GM21825 (cell line): ENCODE measurements around the gene GCNT2.
"Not testable (repeated sequence)": the region's sequence is repeated elsewhere in the genome, so short reads cannot be mapped to it uniquely, and the experiment has no call there.

ENCODE experiments used
- ATAC-seq: cut with Tn5 transposase; IDR thresholded peaks from one replicate; pipeline ENCODE4 v1.9.1; 2021; ENCODE audit warnings: mild to moderate bottlenecking, moderate library complexity; ENCODE audit not compliant: unreplicated experiment

The GCNT2 gene

DNA sequence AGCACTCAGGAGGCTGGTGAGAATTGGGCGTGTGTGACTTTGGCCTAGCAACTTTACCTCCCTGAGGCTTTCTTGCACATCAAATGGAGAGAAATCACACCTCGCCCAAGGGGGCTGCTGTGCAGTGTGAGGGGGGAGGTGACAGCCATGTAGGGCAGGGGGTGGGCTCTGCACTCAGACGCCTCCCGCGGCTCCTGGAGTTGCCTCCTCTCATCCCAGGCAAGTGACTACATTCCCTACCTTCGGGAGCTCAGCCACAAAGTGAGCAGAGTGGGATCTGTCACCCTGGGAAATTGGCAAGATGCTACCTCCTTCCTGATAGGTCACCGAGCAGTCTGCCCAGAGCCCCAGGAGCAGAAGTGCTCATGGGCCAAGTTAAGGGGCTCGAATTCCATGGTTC, 56.0 kb downstream of the GCNT2 start:
- no peak for ATAC-seq

DNA sequence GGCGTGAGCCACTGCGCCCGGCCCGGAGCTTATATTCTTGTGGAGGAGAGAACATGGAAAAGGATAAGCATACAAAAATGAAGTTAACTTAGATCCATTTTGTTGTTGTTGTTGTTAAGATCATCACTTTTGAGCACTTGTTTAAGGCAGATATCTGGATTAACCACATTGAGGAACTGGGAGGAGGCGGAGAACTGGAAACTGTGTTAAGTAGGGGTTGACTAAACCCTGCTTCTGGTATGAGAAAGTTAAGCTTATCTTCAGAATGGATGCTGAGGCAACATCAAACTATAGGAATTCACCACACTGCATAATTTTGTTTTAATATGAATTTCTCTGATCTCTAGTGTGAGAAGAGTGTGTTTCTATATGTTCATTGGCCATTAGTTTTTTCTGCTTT, 57.6 kb downstream of the GCNT2 start:
- ATAC-seq, result no peak

DNA sequence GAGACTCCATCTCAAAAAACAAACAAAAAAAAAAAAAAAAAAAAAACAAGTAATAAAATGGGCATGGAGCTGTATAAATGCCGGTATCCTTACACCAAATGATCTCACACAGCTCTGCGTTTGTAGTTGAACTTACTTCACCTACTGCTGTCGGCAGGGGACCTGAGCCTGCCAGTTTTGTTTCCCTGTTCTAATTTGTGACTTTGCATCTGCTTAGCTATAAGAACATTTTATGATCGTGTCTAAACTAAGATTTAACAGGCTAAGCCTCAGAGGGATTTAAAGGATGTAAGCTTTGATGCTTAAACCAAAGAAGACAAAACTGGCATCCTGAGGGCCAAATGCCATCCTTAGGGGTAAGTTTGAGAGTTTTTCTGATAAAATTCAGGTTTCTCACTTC, 58.7 kb downstream of the GCNT2 start:
- ATAC-seq, result no peak

DNA sequence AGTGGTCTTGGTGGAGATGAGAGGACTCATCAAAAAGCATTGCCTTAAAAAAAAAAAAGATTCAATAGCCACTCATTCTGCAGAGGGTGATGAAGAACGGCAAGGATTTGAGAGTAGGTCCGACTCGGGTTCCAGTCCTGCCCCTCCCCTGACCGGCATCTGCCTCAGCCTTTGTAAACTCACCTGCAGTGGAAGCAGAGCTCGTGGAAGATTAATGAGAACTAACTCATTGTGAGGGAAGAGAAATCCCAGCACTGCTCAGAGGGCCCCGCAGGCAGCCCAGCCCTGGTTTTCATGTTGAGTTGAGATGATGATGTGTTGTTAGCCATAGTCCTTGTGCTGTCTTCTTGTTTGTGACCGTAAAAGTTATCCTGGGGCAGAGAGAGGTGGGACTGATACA, 59.4 kb downstream of the GCNT2 start:
- ATAC-seq, result no peak

DNA sequence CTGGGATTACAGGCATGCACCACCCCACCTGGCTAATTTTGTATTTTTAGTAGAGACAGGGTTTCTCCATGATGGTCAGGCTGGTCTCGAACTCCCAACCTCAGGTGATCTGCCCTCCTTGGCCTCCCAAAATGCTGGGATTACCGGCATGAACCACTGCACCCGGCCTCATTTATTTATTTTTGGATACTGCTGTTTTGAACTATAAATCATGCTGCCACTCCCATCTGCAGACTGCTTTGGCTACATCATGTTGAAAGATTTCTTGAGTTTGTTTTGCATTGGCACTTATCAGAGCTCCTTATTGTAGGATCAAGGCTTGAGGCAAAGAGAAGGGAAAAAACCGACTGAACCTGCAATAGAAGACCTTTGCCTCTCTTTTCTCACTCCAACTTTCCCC, 60.3 kb downstream of the GCNT2 start:
- ATAC-seq, result not testable (repeated sequence)

DNA sequence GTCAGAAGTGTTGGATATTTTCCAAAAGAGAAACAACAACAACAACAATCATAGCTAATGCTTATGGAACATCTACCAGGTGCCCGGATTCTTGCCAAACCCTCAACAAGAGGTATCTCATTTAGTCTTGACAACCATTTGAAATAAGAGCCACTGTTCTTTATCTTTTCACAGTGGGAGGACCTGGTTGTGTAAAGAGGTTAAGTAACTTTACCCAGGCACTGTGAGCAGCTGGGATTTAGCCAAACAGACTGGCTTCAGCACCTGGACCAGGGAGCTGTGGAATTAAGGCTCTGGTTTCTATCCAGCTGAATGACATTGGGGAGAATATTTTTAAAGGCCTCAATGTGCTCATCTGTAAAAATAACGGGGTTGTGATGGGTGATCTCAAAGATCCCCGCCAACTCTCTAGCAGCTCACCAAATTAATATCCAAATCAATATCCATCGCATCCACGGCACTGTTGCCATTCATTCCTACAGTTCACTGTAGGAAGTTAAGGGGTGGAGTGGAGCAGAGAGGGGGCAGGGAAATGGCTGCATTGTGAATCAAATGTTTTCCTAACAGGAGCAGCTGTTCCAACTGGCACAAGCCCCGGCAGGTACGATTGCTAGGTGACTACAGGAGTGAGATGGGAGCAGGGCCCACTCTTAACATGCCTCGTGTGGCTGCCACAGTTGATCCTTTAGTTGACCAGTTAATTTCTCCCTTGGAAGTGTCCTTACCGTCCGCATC, 61.8 kb downstream of the GCNT2 start:
- ATAC-seq, result no peak

DNA sequence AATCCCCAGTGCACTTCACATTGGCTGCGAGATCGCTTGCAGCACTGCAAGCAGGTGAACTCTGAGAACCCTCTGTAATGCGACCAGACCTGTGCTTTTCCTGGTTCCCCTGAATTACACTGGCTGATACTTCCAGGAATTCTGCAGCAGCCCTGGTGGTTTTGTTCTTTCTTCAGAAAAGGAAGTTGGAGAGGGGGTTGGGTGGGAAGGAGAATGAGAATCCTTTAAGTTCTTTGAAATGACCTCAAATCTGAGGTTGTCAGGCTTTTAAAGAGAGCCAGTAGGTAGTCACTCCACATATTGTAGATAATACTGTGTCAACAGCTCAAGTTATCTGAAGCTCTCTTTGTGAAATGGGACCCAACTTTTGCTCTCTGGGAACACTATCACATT, 62.4 kb downstream of the GCNT2 start:
- no peak for ATAC-seq

DNA sequence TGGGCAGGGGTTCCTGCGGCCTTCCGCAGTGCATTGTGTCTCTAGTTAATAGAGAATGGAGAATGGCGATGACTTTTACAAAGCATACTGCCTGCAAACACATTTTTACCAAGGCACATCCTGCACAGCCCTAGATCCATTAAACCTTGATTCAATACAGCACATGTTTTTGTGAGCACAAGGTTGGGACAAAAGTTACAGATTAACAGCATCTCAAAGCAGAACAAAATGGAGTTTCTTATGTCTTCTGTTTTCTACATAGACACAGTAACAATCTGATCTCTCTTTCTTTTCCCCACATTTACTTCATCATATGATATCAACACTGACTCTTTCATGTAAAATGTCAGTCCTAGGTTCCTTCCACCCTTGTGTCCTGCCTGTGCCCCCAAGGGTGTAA, 63.5 kb downstream of the GCNT2 start:
- no peak for ATAC-seq

DNA sequence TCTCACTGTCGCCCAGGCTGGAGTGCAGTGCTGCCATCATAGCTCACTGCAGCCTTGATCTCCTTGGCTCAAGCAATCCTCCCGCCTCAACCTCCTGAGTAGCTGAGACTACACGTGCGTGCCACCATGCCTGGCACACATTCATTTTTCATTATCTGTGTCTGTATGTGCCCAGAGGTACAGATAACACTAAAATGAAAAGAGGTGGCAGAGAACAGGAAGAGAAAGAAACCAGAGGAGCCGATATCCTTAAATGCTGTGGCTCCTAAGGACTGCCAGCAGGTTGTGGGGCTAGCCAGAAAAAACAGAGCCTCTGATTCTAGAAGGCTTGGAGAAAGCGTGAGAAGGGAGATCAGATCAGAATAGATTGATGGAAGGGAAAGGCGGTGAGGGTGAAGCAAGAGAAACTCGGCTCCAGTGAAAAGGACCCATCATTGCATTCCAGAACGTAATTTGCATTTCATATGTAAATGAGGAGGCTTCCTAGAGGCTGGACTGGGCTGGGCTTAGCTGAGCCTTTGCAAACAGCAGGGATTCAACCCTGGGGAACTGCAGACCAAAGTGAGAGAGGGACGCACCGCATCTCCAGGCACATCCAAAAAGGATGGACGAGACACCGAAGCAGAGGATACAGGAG, 64.2 kb downstream of the GCNT2 start:
- no peak for ATAC-seq

DNA sequence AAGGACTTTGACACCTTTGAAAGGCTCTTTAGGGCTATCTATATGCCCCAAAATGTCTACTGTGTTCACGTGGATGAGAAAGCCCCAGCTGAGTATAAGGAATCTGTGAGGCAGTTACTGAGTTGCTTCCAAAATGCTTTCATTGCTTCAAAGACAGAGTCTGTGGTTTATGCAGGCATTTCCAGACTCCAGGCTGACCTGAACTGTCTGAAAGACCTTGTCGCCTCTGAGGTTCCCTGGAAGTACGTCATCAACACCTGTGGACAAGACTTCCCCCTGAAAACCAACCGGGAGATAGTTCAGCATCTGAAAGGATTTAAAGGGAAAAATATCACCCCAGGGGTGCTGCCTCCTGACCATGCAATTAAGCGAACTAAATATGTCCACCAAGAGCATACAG, 65.2 kb downstream of the GCNT2 start:
- no peak for ATAC-seq

DNA sequence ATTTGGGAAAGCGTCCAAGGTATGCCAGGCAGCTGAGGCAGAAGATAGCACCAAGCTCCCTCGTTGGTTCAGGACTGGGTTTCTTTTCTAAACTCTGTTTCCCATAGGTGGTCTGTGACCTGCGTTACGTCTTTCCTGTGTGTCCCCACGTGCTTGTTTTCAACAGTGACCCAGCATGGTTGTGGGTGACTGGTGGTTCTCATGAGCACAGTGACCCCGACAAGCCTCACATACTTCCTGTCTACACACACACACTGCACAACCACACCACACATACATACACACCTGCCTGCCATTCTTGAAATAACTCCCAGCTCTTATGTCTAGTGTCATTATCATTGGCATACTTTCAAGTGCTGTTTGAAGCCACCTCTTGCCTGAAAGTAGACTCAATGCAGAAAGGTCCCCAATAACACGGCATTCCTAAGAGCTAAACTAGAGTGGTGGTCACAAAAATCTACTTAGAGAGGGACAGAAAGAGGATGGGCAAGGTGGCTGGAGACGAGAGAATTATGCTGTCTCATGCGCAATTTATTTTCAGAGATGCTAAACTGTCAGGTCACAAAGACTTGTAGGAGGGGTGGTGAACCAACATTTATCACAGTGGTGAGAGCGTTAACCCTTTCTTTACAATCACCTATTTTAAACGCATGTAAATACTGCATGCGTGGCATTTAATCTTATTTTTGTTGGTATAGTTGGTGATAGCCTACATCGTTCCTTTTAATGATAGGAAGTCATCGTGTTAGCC, 66.7 kb downstream of the GCNT2 start:
- no peak for ATAC-seq

DNA sequence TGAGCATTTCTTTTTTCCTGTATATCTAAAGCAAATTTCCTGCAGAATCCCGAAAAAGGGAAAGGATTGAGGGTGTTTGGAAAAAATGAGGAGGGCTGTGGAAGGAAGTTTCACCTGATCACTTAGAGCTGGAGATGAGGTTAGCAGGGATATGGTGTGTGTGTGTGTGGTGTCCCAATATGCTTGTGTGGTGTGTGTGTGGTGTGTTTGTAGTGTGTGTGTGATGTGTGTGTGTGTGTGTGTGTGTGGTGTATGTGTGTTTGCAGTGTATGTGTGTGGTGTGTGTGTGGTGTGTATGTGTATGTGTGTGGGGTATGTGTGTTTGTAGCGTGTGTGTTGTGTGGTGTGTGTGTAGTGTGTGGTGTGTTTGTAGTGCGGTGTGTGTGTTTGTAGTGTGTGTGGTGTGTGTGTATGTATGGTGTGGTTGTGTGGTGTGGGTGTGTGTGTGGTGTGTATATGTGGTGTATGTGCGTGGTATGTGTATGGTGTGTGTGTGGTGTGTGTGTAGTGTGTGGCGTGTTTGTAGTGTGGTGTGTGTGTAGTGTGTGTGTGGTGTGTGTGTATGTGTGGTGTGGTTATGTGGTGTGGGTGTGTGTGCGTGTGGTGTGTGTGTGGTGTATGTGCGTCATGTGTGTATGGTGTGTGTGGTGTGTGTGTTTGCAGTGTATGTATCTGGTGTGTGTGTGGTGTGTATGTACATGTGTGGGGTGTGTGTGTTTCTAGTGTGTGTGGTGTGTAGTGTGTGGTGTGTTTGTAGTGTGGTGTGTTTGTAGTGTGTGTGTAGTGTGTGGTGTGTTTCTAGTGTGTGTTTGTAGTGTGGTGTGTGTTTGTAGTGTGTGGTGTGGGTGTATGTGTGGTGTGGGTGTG, 67.6 kb downstream of the GCNT2 start:
- ATAC-seq, result no peak

DNA sequence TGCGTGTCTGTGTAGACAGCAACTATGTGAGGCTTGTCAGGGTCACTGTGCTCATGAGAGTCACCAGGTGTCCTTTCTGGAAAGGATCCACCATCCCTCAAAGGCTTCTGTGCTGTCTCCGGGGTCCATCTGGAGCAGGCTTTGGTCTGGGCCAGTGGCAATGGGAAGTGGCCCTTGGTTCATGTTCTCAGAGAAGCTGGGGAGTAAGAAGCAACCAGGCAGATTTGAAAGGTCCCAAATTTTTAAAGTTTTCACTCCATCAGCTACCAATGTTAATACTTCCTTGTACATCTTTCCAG, 68.2 kb downstream of the GCNT2 start:
- ATAC-seq, result no peak

DNA sequence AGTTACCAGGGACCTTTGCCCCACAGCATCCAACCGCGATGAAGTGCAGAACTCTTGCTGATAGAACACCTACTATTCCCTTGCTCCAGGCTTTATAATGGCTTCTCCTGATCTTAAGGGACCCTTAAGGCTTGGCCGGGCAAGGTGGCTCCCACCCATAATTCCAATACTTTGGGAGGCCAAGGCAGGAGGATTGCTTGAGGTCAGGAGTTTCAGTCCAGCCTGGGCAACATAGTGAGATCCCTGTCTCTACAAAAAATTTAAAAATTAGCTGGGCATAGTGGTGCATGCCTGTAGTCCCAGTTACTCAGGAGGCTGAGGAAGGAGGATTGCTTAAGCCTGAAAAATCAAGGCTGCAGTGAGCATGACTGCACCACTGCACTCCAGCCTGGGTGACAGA, 68.8 kb downstream of the GCNT2 start:
- no peak for ATAC-seq

DNA sequence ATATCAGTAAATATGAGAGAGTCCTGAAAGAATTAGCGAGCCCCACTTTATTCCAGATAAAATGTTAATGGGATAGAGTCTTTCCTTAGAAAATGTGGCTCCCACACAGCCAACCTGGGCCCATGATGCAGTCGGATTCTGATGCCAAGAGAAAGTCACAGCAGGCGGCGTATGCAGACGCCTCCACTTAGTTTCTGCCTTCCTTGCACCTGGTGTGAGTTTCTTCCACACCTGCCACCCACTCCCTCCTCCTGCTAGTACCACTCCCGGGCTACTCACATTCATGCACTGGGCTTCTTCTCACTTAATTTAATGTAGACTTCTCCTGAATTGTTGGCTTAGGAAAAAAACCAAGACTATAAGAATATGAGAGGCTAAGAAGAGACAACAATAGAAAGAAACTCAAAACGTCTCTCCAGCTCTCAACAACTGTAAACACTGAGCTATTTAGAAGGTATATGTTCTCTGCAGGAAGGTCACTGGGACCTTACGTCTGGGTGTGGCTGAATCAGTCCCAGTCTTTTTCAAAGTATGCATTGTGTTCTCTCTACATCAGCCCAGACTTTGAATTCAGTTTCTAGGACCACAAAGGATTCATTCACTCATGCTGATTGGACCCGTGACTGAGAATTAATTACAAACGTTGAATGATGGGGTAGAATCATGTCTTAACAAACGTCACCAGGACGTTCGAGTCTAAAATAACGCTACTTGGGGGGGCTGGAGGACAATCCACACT, 70.4 kb downstream of the GCNT2 start:
- ATAC-seq, result no peak

DNA sequence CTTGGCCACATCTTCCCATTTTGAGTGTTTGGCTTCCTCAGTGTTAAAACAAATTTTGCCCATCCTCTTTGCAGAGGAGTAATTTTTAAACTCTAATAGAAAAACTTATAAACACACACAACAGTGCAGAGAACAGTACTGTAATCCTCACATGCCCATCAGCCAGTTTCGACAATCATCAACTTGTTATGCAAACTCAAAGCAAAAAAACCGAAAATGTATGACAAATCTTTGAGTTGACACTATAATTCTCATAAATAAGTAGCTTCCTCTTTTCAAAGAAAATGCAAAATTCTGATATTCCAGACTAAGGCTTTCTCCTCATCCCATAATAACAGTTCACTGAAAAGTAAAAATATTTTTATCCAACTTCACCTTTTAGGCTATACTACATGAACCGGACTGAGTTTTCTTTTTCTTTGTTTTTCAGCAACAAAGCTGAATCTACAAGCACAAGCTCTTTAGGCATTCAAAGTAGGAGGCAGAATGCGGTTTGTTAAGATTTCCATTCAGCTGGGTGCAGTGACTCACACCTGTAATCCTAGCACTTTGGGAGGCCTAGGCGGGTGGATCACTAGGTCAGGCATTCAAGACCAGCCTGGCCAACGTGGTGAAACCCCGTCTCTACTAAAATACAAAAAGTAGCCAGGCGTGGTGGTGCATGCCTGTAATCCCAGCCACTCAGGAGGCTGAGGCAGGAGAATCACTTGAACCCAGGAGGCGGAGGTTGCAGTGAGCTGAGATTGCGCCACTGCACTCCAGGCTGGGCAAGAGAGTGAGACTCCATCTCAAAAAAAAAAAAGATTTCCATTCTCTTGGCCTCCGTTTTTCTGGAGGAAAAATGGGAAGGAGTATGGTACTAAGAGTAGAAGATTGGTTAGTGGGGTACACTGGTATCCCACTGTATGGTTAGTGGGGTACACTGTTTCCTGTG, 74.8 kb downstream of the GCNT2 start:
- ATAC-seq, result no peak

DNA sequence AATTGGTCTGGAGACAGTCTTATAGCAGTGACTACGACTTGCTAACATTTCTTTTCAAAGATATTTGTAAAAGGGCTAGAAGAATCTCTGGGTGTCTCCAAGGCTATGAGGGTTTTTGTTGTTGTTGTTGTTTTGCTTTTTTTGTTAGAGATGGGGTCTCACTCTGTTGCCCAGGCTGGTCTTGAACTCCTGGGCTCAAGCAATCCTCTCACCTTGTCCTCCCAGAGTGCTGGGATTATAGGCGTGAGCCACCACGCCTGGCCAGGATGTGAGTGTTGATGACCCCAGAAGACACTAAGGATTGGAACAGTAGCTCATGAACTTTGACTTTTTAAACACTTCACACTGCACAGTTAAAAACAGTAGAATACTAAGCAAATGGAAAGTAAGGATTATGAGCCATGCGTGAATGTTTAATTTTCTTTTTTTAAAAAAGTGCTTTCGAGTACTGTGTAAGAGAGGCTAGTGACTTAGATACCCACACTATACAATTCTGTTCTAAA, 76.4 kb downstream of the GCNT2 start:
- ATAC-seq, result no peak

DNA sequence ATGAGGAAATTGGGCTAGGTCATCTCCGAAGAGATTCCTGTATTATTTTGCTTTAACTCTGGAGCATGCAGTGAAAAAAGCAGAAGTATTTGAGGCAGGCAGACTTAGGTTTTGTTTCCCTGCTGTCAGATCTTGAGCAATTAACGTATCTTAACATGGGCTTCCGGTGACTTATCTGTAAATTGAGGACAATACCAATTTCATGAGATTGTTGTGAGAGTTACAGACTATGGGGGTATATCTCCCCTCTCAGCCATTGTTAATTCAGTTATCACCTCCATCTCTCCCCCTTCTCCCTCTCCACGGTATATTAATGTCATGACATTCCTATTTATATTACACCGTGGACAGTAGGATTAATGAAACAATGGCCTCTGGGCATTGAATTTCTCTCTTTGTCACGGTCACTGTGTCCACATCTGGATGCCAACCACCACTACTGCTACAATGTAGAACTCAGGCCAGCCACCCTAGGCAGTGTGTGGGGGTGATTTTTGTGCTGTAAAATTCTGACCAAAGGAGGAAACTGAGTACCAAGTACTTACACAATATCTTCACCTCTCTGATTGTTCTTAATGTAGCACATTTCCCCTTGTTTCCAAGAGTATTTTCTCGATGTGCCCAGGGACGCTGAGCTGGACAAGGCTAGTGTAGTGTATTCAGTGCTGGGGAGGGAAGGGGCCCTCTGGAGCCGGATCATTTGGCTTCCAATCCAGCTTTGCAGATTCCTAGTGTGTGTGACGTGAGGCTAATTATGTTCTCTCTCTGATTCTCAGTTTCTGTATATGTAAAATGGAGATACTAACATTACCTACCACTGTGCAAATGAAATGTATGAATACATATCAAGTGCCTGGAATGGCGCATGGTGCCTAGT, 77.2 kb downstream of the GCNT2 start:
- no peak for ATAC-seq

DNA sequence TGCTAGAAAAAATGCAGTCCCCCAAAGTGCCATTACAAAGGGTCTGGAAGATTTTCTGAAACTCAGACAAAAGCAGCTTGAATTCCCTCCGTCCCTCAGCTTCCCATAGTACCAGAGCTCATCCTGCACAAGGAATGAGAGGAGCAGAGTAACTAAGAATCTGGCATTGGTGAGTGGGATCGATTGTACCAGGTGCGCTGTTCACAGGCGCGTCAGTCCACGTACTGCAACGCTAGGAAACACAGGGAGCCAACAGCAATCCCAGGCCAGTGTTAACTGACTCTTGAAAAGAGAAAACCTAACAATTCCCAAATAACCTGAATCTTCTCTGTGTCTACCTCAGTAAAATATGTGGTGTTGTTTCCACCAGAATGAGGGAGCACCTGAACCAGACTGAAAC, 77.9 kb downstream of the GCNT2 start:
- no peak for ATAC-seq
